Daoy (cell line): Measurements from ENCODE around the gene NR5A2. TPM values are rescaled to one million over a fixed set of nuclear protein-coding genes. Genes with fewer than 3 reads are reported as not detected.
A peak's percentile ranks its signal among the peaks of the same experiment; 100 is the strongest.

Experiments
- DNase-seq: peaks from one replicate; pipeline ENCODE4 v3.0.0-alpha.2; 2015; ENCODE audit warnings: low read depth
- total RNA-seq: library from RNA; depleted of rRNA; stranded (reverse); fragments of >200 nt; shearing (Covaris generic); gene quantifications from 2 replicates; pipeline ENCODE4 v1.2.3, GENCODE V29; 2014

The NR5A2 gene
- total RNA-seq, 1 experiment from 2014 or later = 0.23 TPM

DNA sequence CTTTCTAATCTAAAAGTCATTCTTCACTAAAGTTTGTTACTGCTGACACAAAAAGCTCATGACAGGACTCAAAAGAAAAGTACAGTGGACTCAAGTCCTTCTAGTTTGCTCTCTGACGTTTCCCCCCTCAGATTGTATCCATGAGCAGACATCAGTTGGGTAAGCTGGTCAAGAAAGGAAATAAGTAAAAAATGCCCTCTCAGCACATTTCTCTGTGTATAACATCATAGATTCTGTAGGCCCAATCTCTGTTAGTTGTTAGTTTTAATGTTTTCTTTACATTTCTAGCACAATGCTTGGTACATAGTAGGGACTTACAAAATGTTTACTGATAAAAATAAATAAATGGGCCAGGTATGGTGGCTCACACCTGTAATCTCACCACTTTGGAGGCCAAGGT, 96.8 kb downstream of the NR5A2 start:
- no peak for DNase-seq

GRCh38 chr1:200128081-200128480, 100.6 kb downstream of the NR5A2 start:
- no peak for DNase-seq

DNA sequence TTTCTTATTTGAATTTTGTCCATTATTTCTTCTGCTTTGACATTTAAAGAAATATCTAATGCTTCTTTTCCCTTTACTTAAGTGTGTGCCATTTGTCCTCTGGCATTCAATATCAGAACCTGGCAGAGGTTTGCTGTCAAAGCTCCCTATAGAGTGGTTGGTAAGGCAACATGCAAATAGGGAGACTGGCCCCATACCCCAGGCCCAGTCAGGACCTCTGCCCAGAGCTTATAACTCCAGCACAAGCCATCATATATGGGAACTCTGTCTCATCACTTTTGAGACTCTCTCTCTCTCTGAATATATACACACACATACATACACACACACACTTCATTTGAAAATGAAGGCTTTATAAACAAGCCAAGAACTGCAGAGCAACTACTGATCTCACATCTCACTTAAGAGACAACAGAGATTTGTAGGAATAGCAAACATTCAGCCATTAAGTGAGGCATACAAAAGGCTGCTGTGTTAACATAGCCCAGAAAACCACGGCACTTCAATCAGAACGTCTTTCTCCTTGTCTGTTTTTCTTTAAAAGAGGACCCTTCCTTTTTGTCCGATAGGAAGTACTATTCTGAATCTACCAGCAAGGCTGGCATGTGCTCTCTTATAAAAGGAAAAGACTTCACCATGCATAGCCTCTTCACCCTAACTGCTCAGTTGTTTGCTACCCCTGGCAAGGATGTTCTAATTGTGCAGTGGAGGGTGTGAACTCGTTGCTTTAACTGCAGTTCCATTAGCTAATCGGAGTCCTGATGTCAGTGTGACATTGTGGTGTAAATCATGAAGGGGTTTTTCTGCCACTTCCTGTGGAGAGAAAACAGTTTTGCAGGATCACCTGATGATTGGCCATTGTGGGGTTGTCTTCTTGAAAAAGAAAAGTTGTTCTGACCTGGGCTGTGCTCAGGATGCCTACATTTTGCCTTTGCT, 101.7 kb downstream of the NR5A2 start:
- DNase-seq = no peak

GRCh38 chr1:200130552-200130951, 103.0 kb downstream of the NR5A2 start:
- DNase-seq = no peak

- peak; percentile 43 for DNase-seq
Observed at GRCh38 chr1:200131551-200132125, 104.1 kb downstream of the NR5A2 start.

DNA sequence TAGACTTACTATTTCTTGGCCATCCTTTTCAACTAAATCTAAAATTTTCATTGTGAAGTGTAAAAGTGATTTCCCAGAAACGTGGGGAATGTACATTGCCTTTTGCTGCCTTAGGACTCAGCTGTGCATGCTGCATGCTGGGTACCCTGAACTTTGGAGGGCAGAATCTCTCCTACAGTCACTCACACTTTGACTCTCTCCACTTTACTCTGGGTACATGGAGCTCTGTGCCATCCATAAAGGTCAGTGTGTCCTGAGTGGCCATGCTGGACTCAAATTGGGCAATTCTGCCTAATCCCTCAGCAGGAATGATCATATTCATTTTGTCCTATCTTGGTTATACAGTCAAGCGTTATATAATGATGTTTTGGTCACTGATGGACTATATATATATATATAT, 105.6 kb downstream of the NR5A2 start:
- DNase-seq = no peak

DNA sequence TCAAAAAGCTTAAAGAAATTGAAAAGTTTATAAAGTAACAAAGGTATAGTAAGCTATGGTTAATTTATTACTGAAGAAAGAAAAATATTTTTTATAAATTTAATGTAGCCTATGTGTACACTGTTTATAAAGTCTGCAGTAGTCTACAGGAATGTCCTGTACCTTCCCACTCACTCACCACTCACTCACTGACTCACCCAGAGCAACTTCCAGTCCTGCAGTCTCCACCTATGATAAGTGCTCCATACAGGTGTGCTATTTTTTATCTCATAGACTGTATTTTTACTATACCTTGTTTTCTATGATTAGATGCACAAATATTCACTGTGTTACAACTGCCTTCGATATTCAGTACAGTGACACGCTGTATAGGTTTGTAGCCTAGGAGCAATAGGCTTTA, 106.6 kb downstream of the NR5A2 start:
- no peak for DNase-seq

DNA sequence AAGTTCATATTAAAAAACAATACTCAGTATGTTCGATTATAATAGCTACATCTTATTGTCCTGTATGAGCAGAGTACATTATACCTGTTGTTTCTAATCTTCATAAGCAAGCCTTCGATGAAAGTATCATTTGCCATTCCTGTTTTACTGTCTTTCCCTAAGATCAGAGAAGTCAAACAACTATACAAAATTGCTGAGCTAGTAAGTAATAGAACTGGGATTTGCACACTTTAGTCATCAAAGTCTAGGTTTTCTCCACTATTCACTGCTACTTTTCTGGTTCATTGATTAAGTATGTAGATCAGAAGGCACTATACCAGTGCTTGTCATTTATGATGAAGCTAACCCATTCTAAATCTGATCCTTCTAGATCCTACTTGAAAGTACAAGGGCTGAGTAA, 108.9 kb downstream of the NR5A2 start:
- no peak for DNase-seq

- peak; percentile 52 for DNase-seq
Observed at GRCh38 chr1:200139661-200140250, 112.2 kb downstream of the NR5A2 start.

DNA sequence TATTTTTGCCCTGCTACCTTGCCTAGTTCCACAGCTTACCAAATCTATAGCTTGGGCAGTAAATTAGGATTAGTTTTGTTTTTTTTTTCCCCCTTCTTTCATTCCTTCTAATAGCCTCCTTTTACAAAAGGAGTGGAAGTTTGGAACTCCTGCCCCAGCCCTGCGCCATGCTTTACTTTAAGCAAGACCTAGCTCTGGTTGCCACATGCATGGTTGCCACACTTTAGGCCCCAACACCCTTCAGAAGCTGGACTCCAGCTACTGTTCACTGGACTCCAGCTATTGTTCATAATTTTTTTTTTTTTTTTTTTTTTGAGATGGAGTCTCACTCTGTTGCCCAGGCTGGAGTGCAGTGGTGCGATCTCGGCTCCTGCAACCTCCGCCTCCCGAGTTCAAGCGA, 115.8 kb downstream of the NR5A2 start:
- DNase-seq = no peak

DNA sequence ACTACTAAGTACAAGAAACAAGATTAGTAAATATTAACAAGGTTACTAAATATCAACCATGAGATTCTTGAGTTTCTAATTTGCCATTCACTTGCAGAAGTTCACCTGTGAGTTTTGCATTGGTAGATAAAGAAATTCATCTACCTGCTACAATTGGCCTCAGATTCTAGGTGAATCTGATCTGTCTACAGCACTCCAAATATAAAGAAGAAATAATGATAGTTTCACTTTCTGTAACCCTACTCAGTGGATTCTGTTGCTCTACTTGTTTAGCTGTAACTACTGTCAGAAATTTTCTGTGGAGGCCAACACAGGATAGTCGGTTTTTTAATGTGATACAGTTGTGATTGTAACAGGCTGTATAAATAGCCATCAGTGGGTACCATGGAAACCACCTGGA, 118.6 kb downstream of the NR5A2 start:
- no peak for DNase-seq

GRCh38 chr1:200147094-200147493, 119.6 kb downstream of the NR5A2 start:
- DNase-seq = no peak

- DNase-seq = no peak
Observed at GRCh38 chr1:200147742-200148141, 120.2 kb downstream of the NR5A2 start.

DNA sequence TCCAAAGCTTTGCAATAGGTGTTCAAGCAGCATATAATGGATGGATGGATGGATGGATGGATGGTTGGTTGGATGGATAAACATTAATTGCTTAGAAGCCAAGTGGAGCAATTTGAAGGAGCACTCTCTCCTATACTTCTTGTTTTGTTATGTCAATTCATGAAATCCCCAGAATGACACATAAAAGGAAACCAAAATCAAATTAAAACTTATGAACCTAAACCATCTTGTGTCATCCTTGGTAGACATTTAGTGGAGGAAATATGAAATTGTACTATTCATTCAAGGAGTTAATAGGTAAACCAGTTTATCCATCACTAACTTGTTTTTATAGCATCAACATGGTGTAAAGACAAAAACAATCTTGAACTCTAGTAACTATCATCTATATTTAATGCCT, 122.5 kb downstream of the NR5A2 start:
- no peak for DNase-seq

- peak; percentile 79 for DNase-seq
Observed at GRCh38 chr1:200150721-200151120, 123.2 kb downstream of the NR5A2 start.

- DNase-seq = no peak
Observed at GRCh38 chr1:200152336-200152735, 124.8 kb downstream of the NR5A2 start.

- DNase-seq = peak; percentile 37
Observed at GRCh38 chr1:200153277-200154055, 126.0 kb downstream of the NR5A2 start.

DNA sequence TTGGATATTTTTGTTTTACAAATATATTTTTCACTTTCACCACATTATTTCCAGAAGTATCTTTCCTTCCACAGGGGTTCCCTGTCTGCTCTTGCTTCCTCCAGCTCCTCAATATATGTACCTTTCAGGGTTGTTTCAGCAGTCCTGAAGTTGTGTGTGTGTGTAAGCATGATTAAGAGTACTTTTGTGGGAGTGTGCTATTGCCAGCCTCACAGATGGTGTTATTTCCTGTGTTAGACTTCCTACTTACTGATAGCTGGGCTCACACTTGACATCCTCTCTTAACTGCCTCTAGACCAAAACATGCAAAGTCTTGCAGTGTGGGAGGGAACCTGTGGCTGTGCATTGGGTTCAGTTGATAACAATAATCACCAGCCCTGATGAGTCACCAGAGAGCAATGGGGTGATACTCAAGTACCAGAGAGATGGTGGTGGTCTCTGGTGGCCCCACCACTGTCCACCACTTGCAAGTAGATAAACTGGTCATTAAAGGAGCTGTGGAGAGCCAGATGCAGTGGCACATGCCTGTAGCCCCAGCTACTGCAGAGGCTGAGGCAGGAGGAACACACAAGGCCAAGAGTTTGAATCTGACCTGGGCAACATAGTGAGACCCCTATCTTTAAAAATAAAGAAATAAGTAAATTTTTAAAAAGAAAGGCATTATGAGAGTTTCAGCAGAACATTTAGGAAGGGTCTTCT, 126.7 kb downstream of the NR5A2 start:
- DNase-seq = peak; percentile 62

DNA sequence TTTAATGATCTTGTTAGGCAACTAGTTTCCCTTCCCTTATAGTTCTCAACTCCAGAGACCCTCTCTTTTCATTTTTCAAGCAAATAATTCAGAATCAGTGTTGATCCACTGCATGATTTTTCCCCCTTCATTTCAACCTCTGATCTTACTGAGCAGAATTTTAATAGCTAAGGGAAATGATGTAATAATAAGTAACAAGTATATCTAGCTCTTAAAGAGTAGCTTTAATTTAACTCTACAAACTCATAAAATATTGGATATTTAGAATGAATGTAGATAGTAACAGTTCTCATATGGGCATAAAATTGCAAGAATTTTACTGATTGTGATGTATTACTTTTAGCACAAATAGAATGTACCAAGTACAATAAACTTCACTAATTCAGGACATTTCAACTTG, 130.2 kb downstream of the NR5A2 start:
- no peak for DNase-seq

DNA sequence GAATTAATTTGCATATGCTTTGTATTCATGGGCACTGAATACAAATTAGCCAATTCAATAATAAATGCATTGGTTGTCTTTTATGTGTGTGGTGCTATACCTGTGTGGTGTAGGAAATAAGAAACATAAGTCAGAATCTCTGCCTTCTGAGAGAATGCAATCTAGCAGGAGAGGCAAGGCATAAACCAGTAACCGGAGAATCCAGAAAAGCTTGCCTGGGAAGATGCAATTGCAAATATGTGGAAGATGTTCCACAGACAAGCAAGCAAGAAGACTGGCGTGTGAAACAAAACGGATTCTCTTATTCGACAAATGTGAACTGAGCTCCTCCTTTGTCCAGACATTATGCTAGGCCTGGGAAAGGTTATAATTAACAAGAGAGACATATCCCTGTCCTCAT, 134.3 kb downstream of the NR5A2 start:
- DNase-seq = no peak

GRCh38 chr1:200162258-200162657, 134.7 kb downstream of the NR5A2 start:
- no peak for DNase-seq

DNA sequence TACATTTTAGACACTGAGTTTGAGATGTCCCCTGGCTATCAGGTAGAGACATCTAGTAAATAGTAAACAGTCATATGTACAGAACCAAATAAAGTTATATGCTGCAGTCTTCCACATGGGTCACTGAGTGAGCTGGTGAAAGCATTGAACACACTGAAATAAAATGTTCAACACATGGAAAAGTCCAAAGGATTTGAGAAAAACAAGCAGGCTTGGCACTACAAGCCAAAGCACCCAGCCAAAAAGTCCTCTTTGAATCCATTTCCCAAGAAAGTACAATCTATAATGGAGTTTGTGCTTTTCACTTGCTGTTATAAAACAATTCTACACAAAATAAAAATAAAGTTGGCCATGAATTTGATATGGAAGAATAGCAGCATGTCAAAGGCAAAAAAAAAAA, 135.4 kb downstream of the NR5A2 start:
- no peak for DNase-seq
